H9 (cell line): ENCODE data around the gene EFHD1. TPM values are rescaled to one million over a fixed set of nuclear protein-coding genes. Genes with fewer than 3 reads are reported as not detected.

ENCODE experiments used
- DNase-seq: peaks from one replicate; pipeline ENCODE4 v3.0.0-alpha.2; 2017
- H2AFZ ChIP-seq: one replicate; pipeline ENCODE4 v1.6.1; 2013; ENCODE audit warnings: mild to moderate bottlenecking, low read length, control low read depth, moderate library complexity
- H2AK5ac ChIP-seq: 2 replicates; pipeline ENCODE4 v1.6.1; 2013; ENCODE audit warnings: low read length, control low read depth, mixed read lengths; ENCODE audit not compliant: insufficient read length
- H2BK120ac ChIP-seq: one replicate; pipeline ENCODE4 v1.6.1; 2013; ENCODE audit warnings: low read depth, mild to moderate bottlenecking, low read length, control low read depth, inconsistent platforms; ENCODE audit not compliant: poor library complexity, severe bottlenecking
- H2BK12ac ChIP-seq: 2 replicates; pipeline ENCODE4 v1.6.1; 2013; ENCODE audit warnings: low read length, control low read depth, mixed read lengths, low read depth; ENCODE audit not compliant: insufficient read length
- H2BK15ac ChIP-seq: 2 replicates; pipeline ENCODE4 v1.6.1; 2013; ENCODE audit warnings: low read depth, low read length, control low read depth
- H2BK20ac ChIP-seq: one replicate; pipeline ENCODE4 v1.6.1; 2013; ENCODE audit warnings: low read depth, mild to moderate bottlenecking, low read length, control low read depth, inconsistent platforms; ENCODE audit not compliant: poor library complexity, severe bottlenecking
- H2BK5ac ChIP-seq: 2 replicates; pipeline ENCODE4 v1.6.1; 2013; ENCODE audit warnings: low read length, control low read depth, mixed read lengths; ENCODE audit not compliant: insufficient read length
- H3K14ac ChIP-seq: 2 replicates; pipeline ENCODE4 v1.6.1; 2013; ENCODE audit warnings: low read length, control low read depth; ENCODE audit not compliant: insufficient read depth
- H3K18ac ChIP-seq: 2 replicates; pipeline ENCODE4 v1.6.1; 2013; ENCODE audit warnings: low read depth, mild to moderate bottlenecking, mixed read lengths, low read length, control low read depth; ENCODE audit not compliant: insufficient read length
- H3K23ac ChIP-seq: 2 replicates; pipeline ENCODE4 v1.6.1; 2013; ENCODE audit warnings: low read length, control low read depth, mixed read lengths, low read depth; ENCODE audit not compliant: insufficient read length
- H3K23me2 ChIP-seq: 2 replicates; pipeline ENCODE4 v1.6.1; 2013; ENCODE audit warnings: low read depth, mild to moderate bottlenecking, mixed read lengths, low read length, control low read depth; ENCODE audit not compliant: insufficient read length, poor library complexity, severe bottlenecking
- H3K27ac ChIP-seq: 2 replicates; pipeline ENCODE4 v1.5.1; 2013; ENCODE audit warnings: low read length, control low read depth, mixed read lengths, low read depth; ENCODE audit not compliant: insufficient read length
- H3K27me3 ChIP-seq: 2 replicates; pipeline ENCODE4 v1.6.1; 2013; ENCODE audit warnings: low read length, control low read depth, inconsistent platforms; ENCODE audit not compliant: insufficient read depth
- H3K4ac ChIP-seq: 2 replicates; pipeline ENCODE4 v1.6.1; 2013; ENCODE audit warnings: low read depth, mild to moderate bottlenecking, control low read depth, inconsistent platforms, low read length, moderate library complexity
- H3K4me1 ChIP-seq: 2 replicates; pipeline ENCODE4 v1.6.1; 2013; ENCODE audit warnings: low read length, control low read depth, inconsistent platforms; ENCODE audit not compliant: insufficient read depth
- H3K4me2 ChIP-seq: 2 replicates; pipeline ENCODE4 v1.6.1; 2013; ENCODE audit warnings: low read length, control low read depth, mixed read lengths; ENCODE audit not compliant: insufficient read length, insufficient read depth
- H3K56ac ChIP-seq: 2 replicates; pipeline ENCODE4 v1.6.1; 2013; ENCODE audit warnings: low read depth, mild to moderate bottlenecking, mixed read lengths, low read length, control low read depth; ENCODE audit not compliant: insufficient read length
- H3K79me1 ChIP-seq: 2 replicates; pipeline ENCODE4 v1.6.1; 2013; ENCODE audit warnings: low read depth, mild to moderate bottlenecking, moderate library complexity, low read length, control low read depth, inconsistent platforms; ENCODE audit not compliant: insufficient read depth, poor library complexity, severe bottlenecking
- H3K79me2 ChIP-seq: 2 replicates; pipeline ENCODE4 v1.6.1; 2013; ENCODE audit warnings: low read length, control low read depth, inconsistent platforms; ENCODE audit not compliant: insufficient read depth
- H3K9ac ChIP-seq: 2 replicates; pipeline ENCODE4 v1.6.1; 2013; ENCODE audit warnings: low read length, control low read depth, mixed read lengths; ENCODE audit not compliant: insufficient read length; ENCODE audit errors: extremely low read depth
- H3K9me3 ChIP-seq: one replicate; pipeline ENCODE4 v1.6.1; 2013; ENCODE audit warnings: low read depth, low read length, inconsistent platforms; ENCODE audit not compliant: control insufficient read depth
- H3T11ph ChIP-seq: one replicate; pipeline ENCODE4 v1.6.1; 2013; ENCODE audit warnings: mild to moderate bottlenecking, low read length, control low read depth, inconsistent platforms
- H4K20me1 ChIP-seq: one replicate; pipeline ENCODE4 v1.6.1; 2013; ENCODE audit not compliant: control insufficient read depth, insufficient read length, insufficient read depth
- H4K5ac ChIP-seq: 2 replicates; pipeline ENCODE4 v1.6.1; 2013; ENCODE audit warnings: low read depth, mild to moderate bottlenecking, mixed read lengths, low read length, control low read depth; ENCODE audit not compliant: insufficient read length
- H4K8ac ChIP-seq: replicated peaks from 2 replicates; pipeline ENCODE4 v1.6.1; 2013; ENCODE audit warnings: low read length, control low read depth, mixed read lengths, low read depth; ENCODE audit not compliant: insufficient read length
- H4K91ac ChIP-seq: 2 replicates; pipeline ENCODE4 v1.6.1; 2013; ENCODE audit warnings: low read depth, mild to moderate bottlenecking, moderate library complexity, mixed read lengths, low read length, control low read depth; ENCODE audit not compliant: insufficient read length
- H3K27ac Mint-ChIP-seq, 3 experiments: 2 replicates in 2 of 3; 3 replicates in 1 of 3; pipeline ENCODE4 v1.8.0; 2020 to 2021; ENCODE audit warnings: mixed read lengths in 3 of 3, mild to moderate bottlenecking in 1 of 3, moderate library complexity in 1 of 3
- H3K27me3 Mint-ChIP-seq: 2 replicates; pipeline ENCODE4 v1.8.0; 2021; ENCODE audit warnings: low read depth, mild to moderate bottlenecking, moderate library complexity, mixed read lengths
- H3K36me3 Mint-ChIP-seq, 3 experiments: 2 replicates in 2 of 3; 3 replicates in 1 of 3; pipeline ENCODE4 v1.8.0; 2020 to 2021; ENCODE audit warnings: low read depth in 3 of 3, mixed read lengths in 3 of 3; ENCODE audit not compliant: insufficient read depth in 1 of 3
- H3K4me1 Mint-ChIP-seq, 2 experiments: 2 replicates each; pipeline ENCODE4 v1.8.0; 2020; ENCODE audit warnings: mixed read lengths in 2 of 2
- H3K4me3 Mint-ChIP-seq, 2 experiments: 2 replicates in 1 of 2; 3 replicates in 1 of 2; pipeline ENCODE4 v1.8.0; 2020 to 2021; ENCODE audit warnings: mild to moderate bottlenecking in 2 of 2, mixed read lengths in 2 of 2, moderate library complexity in 1 of 2
- H3K9me3 Mint-ChIP-seq, 2 experiments: 2 replicates in 1 of 2; 3 replicates in 1 of 2; pipeline ENCODE4 v1.8.0; 2020; ENCODE audit warnings: mild to moderate bottlenecking in 2 of 2, mixed read lengths in 2 of 2, moderate library complexity in 1 of 2
- WGBS: extraction: QIAGEN DNeasy Blood & Tissue Kit; methylation state at CpG from one replicate; pipeline ENCODE4 v1.1.7; 2013; ENCODE audit warnings: missing lambda C conversion rate, low lambda C conversion rate, mixed read lengths; ENCODE audit not compliant: insufficient read length; ENCODE audit errors: extremely low coverage; 5-methylcytosine and 5-hydroxymethylcytosine counted together
- total RNA-seq: library from RNA; stranded (reverse); gene quantifications from 2 replicates; pipeline ENCODE4 v1.2.1, GENCODE V29; 2021
- TF ChIP-seq, protein P1 (sequence below): fragments of 200-600 bp; sonication (generic); conservative IDR thresholded peaks from 3 replicates; pipeline ENCODE4 v1.8.0; 2021; ENCODE audit warnings: antibody characterized with exemption, mild to moderate bottlenecking

The EFHD1 gene
- total RNA-seq, 1 experiment from 2014 or later: 2.8 TPM

DNA sequence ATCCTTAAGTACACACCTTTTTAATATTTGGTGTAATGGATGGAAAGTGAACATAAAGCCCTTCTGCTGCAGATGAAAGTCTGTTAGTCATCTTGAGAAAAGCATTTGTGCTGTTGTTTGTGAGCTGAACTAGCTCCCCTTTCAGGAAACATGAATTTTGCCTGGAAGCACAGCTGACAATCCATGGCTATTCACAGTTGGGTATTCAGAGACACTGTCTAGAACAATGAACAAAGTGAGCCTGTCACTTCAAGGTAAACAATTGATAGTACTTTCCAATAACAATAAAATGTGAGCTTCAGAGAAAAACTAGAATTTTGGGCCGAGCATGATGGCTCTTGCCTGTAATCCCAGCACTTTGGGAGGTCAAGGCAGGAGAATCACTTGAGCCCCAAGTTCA is 6.8 kb upstream of the EFHD1 start:
- Mint-ChIP-seq H3K27ac (no peak overlapping the region), H3K4me1 (peaks cover 0 to 13% of the 10 kb centered on the region in 2 experiments), H3K36me3 (no peaks in the 10 kb centered on the region), H3K4me3 (no peak overlapping the region), H3K27me3 (peaks cover 31% of the 10 kb centered on the region), H3K9me3 (no peaks in the 10 kb centered on the region)
- Histone ChIP-seq H2AK5ac (no peak overlapping the region), H4K20me1 (no peaks in the 10 kb centered on the region), H3K23me2 (no peaks in the 10 kb centered on the region), H3K56ac (no peak overlapping the region), H3K79me1 (no peaks in the 10 kb centered on the region), H3K23ac (no peak overlapping the region), H3K9ac (no peak overlapping the region), H3K9me3 (no peaks in the 10 kb centered on the region), H2AFZ (no peak overlapping the region), H3K27me3 (no peaks in the 10 kb centered on the region; the same call in 1 of the 2 replicates), H2BK120ac (no peak overlapping the region), H4K5ac (no peak overlapping the region), H3K14ac (no peak overlapping the region), H2BK12ac (no peak overlapping the region), H3K4me1 (no peaks in the 10 kb centered on the region), H3K79me2 (no peaks in the 10 kb centered on the region), H3K4me2 (no peak overlapping the region), H3T11ph (no peak overlapping the region), H4K91ac (no peak overlapping the region), H3K4ac (no peak overlapping the region), H2BK15ac (no peak overlapping the region), H2BK5ac (no peak overlapping the region), H4K8ac (no peak overlapping the region), H3K27ac (no peak overlapping the region), H2BK20ac (no peak overlapping the region), H3K18ac (no peak overlapping the region)
- TF ChIP-seq, protein P1, sequence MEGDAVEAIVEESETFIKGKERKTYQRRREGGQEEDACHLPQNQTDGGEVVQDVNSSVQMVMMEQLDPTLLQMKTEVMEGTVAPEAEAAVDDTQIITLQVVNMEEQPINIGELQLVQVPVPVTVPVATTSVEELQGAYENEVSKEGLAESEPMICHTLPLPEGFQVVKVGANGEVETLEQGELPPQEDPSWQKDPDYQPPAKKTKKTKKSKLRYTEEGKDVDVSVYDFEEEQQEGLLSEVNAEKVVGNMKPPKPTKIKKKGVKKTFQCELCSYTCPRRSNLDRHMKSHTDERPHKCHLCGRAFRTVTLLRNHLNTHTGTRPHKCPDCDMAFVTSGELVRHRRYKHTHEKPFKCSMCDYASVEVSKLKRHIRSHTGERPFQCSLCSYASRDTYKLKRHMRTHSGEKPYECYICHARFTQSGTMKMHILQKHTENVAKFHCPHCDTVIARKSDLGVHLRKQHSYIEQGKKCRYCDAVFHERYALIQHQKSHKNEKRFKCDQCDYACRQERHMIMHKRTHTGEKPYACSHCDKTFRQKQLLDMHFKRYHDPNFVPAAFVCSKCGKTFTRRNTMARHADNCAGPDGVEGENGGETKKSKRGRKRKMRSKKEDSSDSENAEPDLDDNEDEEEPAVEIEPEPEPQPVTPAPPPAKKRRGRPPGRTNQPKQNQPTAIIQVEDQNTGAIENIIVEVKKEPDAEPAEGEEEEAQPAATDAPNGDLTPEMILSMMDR: no peak
- no CpG with 5 or more reads among the region's 1 CpG for WGBS
- DNase-seq: no peak
